Left ventricle myocardium inferior (tissue), 1 donor: ENCODE measurements around the gene NLRP7. TPM values are rescaled to one million over a fixed set of nuclear protein-coding genes. Genes with fewer than 3 reads are reported as not detected.
"Not testable (repeated sequence)": the region's sequence is repeated elsewhere in the genome, so short reads cannot be mapped to it uniquely, and the experiment has no call there.

Experiments used
- DNase-seq: peaks from one replicate; pipeline ENCODE4 v3.0.0-alpha.2; 2020
- H3K27ac ChIP-seq: fragments of 200-600 bp; replicated peaks from 2 replicates; pipeline ENCODE4 v1.8.0; 2021
- H3K27me3 ChIP-seq: fragments of 200-600 bp; 2 replicates; pipeline ENCODE4 v1.8.0; 2021; ENCODE audit warnings: low read depth
- H3K36me3 ChIP-seq: fragments of 200-600 bp; 2 replicates; pipeline ENCODE4 v1.8.0; 2021
- H3K4me1 ChIP-seq: fragments of 200-600 bp; 2 replicates; pipeline ENCODE4 v1.8.0; 2021
- H3K4me3 ChIP-seq: fragments of 200-600 bp; 2 replicates; pipeline ENCODE4 v1.8.0; 2021; ENCODE audit warnings: mild to moderate bottlenecking, moderate library complexity
- H3K9me3 ChIP-seq: fragments of 200-600 bp; replicated peaks from 2 replicates; pipeline ENCODE4 v1.8.0; 2021
- CTCF ChIP-seq: fragments of 200-600 bp; IDR thresholded peaks from 2 replicates; pipeline ENCODE4 v1.8.0; 2021; ENCODE audit warnings: antibody characterized with exemption, mild to moderate bottlenecking, borderline replicate concordance
- intact Hi-C: fragments of 100-400 bp; cut with micrococcal nuclease; formaldehyde crosslinking; loops from one replicate; pipeline ENCODE4 v1.11.0; 2022
- total RNA-seq: library from RNA; stranded (reverse); fragmentation: NEBNext Ultra II Directional; extraction: Animal tissue kit (Norgen Biotek cat#: 25700); gene quantifications from one replicate; pipeline ENCODE4 v1.2.1, GENCODE V29; 2021
- donor health status: DM: no; HTN: yes; CAD: no; lungs with severe emphysema.

The NLRP7 gene
- total RNA-seq, 1 donor from 2014 or later = not detected

DNA sequence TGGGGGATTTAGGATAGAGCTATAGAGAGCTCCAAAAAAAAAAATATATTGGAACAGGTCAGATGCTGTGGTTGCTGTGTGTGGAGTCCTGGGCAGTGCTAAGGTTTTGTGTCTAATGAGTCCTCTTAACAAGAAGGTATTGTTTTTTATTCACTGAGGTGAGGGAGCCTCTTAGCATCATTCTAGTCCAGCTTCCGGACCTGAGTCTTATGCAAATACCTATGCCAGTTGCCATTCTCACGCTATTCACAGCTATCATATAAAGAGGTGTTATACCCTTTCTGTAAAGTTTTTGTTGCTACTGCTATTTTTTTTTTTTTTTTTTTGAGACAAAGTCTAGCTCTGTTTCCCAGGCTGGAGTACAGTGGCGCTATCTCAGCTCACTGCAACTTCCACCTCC is 20.3 kb upstream of the NLRP7 start:
- H3K4me3 ChIP-seq = no peak overlapping the region
- no peak overlapping the region for H3K27ac ChIP-seq
- peaks cover 41% of the 10 kb centered on the region for H3K27me3 ChIP-seq
- DNase-seq = no peak
- no peak for TF ChIP-seq CTCF
- H3K36me3 ChIP-seq = no peaks in the 10 kb centered on the region
- intact Hi-C loops = no loop called here
- H3K4me1 ChIP-seq = no peaks in the 10 kb centered on the region
- peaks cover 4% of the 10 kb centered on the region for H3K9me3 ChIP-seq

DNA sequence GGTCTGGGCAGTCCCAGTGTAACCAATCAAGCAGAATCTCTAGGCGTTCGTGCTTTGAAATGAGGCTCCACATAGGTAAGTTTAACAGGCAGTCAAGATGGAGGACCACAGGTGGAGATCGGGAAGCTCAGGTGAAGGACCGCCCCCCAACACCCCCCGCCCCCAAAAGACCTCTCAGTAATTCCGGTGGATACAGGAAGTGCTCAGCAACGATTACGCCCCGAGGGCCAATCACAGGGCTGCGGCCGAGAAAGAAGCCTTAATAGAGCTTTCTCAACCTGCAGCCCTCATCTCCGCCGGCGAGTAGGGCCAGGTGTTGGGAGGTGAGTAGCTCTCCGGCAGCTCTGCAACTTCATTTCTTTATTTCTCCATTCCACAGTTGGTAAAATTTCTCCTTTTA is 17.7 kb upstream of the NLRP7 start:
- DNase-seq, intact Hi-C loops, H3K9me3 ChIP-seq: not testable (repeated sequence)

GRCh38 chr19:54959840-54960239 is 12.5 kb upstream of the NLRP7 start:
- no peaks in the 10 kb centered on the region for H3K4me1 ChIP-seq
- no peaks in the 10 kb centered on the region for H3K9me3 ChIP-seq
- no peak for TF ChIP-seq CTCF
- DNase-seq = no peak
- no peak overlapping the region for H3K27ac ChIP-seq
- peaks cover 17% of the 10 kb centered on the region for H3K27me3 ChIP-seq
- H3K4me3 ChIP-seq = no peak overlapping the region
- intact Hi-C loops = no loop called here
- H3K36me3 ChIP-seq = no peaks in the 10 kb centered on the region

More for the DNA sequence above, 17.7 kb upstream of the NLRP7 start:
- H3K36me3 ChIP-seq, H3K4me3 ChIP-seq, H3K4me1 ChIP-seq, H3K27ac ChIP-seq: not testable (repeated sequence)
- peaks cover 49% of the 10 kb centered on the region for H3K27me3 ChIP-seq

DNA sequence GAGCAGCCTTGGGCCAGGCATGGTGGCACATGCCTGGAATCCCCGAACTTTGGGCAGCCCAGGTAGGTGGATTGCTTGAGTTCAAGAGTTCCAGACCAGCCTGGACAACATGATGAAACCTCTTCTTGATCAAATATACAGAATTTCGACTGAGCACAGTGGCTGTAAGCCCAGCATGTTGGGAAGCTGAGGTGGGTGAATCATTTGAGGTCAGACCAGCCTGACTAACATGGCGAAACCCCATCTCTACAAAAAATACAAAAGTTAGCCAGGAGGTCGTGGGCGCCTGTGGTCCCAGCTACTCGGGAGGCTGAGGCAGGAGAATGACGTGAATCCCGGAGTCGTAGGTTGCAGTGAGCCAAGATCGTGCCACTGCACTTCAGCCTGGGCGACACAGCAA is 8.0 kb upstream of the NLRP7 start:
- intact Hi-C loops = no loop called here
- no peaks in the 10 kb centered on the region for H3K9me3 ChIP-seq
- H3K36me3 ChIP-seq = no peaks in the 10 kb centered on the region
- no peaks in the 10 kb centered on the region for H3K4me1 ChIP-seq
- no peak overlapping the region for H3K4me3 ChIP-seq
- no peak overlapping the region for H3K27ac ChIP-seq
- no peak for DNase-seq
- peaks cover 32% of the 10 kb centered on the region for H3K27me3 ChIP-seq
- no peak for TF ChIP-seq CTCF

- DNase-seq, H3K4me3 ChIP-seq, H3K9me3 ChIP-seq, H3K36me3 ChIP-seq, intact Hi-C loops, H3K4me1 ChIP-seq, H3K27ac ChIP-seq: not testable (repeated sequence)
- H3K27me3 ChIP-seq = peaks cover 43% of the 10 kb centered on the region
These were observed 6.0 kb upstream of the NLRP7 start for GRCh38 chr19:54953345-54953713.

GRCh38 chr19:54952591-54953344 is 5.4 kb upstream of the NLRP7 start:
- Histone ChIP-seq H3K27me3 (peaks cover 43% of the 10 kb centered on the region), H3K9me3 (no peaks in the 10 kb centered on the region), H3K27ac (no peak overlapping the region), H3K36me3 (no peaks in the 10 kb centered on the region), H3K4me3 (no peak overlapping the region), H3K4me1 (no peaks in the 10 kb centered on the region)
- intact Hi-C loops = no loop called here
- no peak for TF ChIP-seq CTCF
- DNase-seq = no peak

- H3K27me3 ChIP-seq = peaks cover 59% of the 10 kb centered on the region
- H3K4me1 ChIP-seq, H3K27ac ChIP-seq, H3K9me3 ChIP-seq, intact Hi-C loops, DNase-seq, H3K36me3 ChIP-seq, H3K4me3 ChIP-seq: not testable (repeated sequence)
These were observed 3.2 kb upstream of the NLRP7 start for GRCh38 chr19:54950580-54950979.
